NOMO-1 (cell line): Measurements from ENCODE around the gene UCK2.
A peak's percentile ranks its signal among the peaks of the same experiment; 100 is the strongest.

Source experiments
- DNase-seq, 2 experiments: peaks; one replicate each; lab custom pipeline; 2025; ENCODE audit not compliant: unreplicated experiment in 2 of 2; lab: John Stamatoyannopoulos, UW

The UCK2 gene

GRCh38 chr1:165854101-165854845 lies 26.9 kb downstream of the UCK2 start:
- peak; percentile 46 to 77 for DNase-seq

DNA sequence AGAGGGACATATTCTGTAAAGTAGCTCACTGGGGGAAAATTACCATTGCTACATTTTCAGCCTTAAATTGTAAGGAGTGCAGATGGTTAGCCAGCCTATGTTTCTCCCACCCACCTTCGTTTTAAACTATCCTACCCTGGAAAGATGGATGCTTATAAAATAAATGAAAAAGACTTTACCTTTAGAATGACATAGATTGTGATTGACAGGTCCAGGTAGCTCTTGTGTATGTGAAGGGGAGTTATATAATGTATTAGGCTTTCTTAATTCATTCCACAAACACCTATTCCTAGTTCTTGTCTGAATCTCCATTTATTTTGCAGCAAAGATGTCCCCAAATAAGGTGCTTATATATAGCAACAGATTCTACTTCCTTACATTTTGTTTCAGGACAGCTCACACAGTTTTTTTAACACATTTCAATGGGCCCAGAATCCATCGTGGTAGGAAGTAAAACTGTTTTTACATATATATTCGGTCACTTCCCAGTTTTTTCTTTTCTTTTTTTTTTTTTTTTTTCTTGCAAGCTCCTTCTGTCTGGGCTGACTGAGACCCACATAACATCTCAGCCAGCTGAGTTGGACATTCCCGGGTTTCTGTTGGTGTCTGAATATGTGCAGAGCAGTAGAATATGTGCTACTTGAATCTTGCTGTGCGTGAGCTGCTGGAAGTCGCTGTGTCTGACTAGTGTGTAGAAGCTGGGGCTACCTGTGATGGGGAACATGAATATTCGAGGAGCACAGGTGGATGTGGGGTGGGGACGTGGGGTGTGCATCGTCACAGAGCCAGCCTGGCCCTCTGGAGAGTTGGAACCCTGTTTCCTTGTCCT lies 27.8 kb downstream of the UCK2 start:
- peak; percentile 56 to 63 for DNase-seq

DNA sequence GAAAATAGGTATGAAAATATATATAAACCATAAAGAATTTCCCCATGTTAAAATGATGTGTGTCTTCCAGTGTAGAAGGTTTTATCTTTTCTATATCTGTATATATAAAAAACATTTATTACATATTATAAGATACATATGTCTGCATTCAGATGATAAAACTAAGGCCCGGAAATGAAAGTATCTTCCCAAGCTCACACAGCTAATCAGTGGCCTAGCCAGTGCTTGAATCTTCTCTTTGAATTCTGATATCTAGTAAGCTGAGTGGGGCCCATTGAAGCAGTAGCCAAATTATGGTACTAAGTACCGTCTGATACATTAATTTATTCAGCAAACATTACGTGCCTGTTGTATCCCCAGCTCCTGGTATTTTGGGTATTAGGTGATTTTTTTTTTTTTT lies 28.6 kb downstream of the UCK2 start:
- DNase-seq, result no peak

DNA sequence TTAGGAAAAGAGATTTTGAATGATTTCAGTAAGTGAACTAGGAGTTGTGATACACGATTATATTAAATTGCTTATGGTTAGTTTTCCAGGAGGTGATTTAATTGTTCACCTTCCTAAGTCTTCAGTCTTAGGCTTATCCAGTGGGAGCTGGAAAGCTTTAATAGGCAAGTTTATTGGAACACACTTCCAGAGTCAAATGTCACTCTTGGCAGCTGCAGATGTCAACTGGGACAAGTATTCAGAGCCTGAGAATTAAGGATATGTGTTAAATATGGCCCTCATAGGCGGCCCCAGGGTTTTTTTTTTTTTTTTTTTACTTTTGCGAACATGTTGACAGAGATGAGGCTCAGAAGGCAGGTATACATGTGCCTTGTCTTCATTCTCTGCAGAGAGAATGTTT lies 29.2 kb downstream of the UCK2 start:
- DNase-seq, result no peak

DNA sequence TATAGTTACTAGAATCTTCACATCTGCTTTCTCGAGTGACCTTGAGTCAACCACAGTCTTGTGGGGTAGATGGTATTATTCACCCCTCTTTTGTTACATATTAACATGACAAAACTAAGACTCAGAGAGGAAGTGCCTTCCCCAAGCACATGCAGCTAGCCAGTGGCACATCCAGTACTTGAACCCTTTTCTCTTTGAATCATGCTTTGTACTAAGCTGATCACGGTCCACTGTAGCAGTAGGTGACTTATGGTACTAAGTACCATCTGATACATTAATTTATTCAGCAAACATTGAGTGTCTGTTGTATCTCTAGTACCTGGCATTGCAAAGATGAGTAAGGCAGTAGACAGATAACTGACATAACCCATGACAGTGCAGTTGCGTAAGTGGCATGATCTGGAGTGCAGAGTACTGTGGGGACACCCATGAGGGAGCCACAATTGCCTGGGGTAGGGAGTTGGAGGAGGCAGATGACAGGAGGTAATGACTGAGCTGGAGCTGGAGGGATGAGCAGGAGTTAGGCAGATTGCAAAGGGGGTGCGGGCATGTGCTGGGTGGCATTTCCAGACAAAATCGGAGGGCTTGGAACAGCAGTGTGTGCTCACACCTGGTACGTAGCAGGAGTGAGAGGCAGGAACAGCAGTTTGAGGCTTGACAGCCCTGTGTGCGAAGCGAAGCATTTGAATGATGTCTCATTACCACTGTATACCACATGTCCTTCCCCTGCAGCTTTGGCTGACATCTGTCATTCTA lies 29.8 kb downstream of the UCK2 start:
- peak; percentile 50 to 84 for DNase-seq

DNA sequence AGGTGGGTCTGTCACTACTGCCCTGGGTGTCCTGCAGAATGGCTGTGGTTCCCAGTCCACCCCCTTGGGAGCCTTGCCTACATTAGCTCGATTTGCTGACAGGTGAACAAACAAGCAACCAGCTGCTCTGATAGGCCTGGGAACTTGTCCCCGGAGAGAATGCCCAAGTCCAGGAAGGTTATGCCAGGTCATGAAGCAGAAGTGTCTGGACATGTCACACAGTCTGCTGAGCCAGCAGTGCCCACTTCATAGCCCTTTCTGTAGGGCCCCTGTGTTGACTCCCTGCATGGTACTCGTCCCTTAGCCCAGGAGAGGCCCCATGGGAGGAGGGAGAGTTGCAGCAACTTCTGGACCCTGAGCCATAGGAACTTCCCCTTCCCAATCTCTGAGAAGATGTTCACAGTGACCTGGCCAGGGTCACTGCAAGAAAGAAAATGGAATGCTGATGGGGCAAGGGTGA lies 31.0 kb downstream of the UCK2 start:
- no peak for DNase-seq

DNA sequence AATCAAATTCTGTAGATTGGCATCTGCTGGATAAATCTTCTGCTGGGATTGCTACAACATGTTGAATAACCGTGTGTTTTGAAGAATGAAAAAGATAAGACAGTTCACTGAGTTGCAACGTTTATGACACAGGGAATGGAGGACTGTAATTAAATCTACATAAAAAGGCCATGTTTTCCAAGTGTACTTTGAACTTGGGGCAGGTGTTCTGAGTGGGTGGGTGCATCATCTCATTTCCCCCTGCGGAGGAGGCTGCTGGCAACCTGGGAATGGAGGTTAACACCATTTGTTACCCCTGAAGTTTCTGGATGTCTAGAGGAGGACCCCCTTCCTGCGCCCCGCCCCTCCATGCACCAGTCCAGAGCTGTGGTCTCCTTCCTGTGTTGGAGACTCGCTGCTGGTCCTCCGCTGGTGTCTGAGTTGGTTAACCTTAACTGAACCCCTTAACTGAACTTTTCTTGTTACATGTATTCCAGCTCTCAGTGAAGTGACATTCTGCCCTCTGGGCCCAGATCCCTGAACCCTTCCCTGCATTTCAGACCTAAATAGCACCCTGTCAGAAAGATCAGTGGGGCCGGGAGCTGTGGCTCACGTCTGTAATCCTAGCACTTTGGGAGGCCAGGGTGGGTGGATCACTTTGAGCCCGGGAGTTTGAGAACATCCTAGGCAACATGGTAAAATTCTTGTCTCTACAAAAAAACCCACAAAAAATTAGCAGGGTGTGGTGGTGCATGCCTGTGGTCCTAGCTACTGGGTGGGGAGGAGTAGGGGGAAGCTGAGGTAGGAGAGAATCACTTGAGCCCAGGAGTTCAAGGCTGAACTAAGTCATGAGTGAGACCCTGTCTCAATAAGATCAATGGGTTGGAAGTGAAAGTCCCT lies 31.8 kb downstream of the UCK2 start:
- no peak for DNase-seq

DNA sequence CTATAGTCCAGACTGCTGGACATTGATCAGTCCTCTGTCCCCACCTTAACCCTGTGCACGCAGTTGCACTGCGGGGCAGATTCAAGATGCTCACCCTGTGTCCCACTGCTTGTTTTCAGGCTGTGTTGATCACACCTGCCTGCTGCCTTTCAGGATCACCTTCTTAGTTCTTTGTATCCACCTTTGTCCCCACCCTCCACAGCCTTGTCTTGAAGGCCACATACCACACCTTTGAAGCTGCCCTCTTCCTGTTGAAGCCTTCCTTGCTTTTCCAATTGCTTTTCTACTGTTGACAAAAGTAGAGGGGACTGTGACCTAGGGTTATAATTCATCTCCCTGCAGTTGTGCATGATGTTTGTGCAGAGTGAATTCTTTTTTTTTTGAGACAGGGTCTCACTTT lies 32.7 kb downstream of the UCK2 start:
- no peak for DNase-seq

- no peak for DNase-seq
Observed at GRCh38 chr1:165861911-165862310, 34.5 kb downstream of the UCK2 start.

GRCh38 chr1:165862448-165862847 lies 35.0 kb downstream of the UCK2 start:
- DNase-seq, result no peak

DNA sequence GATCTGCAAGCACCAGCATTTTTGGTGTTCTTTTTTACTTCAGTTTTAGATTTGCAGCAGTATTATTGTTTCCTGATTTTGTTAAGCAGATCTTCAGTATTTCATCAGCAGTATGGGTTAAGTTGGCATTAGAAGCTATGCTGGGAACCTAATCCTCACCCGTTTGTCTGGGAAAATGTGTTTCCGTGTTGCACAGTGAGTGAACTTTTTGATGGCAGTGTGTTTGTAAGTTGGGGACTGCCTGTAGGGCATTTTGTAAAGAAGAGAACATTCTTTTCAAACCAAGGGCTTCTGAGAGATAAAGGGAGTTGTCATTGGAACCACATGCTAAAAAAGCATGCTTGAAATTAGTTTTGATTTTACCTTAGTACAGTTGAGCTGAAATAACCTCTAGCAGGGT lies 35.9 kb downstream of the UCK2 start:
- no peak for DNase-seq

- no peak for DNase-seq
Observed at GRCh38 chr1:165865633-165866340, 38.4 kb downstream of the UCK2 start.

DNA sequence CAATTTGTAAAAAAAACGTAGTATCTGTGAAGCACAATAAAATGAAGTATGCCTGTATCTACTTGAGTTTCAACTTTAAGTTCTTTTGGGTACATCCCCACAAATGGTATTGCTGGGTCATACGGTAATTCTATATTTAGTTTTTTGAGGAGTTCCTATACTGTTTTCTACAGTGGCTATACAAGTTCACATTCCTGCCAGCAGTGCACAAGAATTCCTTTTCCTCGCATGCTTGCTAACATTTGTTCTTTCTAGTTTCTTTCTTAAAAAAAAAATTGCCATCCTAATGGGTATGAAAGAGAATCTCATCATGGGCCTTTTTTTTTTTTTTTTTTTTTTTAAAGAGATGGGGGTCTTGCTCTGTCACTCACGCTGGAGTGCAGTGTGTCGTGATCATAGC lies 41.9 kb downstream of the UCK2 start:
- no peak for DNase-seq

- peak; percentile 86 to 94 for DNase-seq
Observed at GRCh38 chr1:165871311-165872067, 44.1 kb downstream of the UCK2 start.

DNA sequence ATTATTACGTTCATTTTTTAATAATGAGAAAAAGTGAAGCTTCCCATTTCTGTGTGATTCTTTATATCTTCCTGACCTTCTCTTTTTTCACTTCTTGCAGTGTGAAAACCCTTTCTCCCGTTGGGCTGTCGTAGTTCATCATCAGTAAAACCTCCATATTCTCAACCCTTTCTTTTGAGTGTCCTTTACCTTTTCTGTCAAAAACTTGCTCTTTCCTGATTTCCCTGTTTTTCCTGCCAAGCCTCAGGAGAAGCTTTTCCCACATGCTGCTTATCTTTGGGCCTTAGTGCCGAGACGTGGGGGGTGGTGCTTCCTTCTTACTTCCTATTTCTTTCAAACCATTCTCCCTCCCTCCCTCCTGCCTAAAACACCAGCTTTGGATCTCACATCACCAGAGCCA lies 46.1 kb downstream of the UCK2 start:
- no peak for DNase-seq

- no peak for DNase-seq
Observed at GRCh38 chr1:165874643-165875042, 47.2 kb downstream of the UCK2 start.

DNA sequence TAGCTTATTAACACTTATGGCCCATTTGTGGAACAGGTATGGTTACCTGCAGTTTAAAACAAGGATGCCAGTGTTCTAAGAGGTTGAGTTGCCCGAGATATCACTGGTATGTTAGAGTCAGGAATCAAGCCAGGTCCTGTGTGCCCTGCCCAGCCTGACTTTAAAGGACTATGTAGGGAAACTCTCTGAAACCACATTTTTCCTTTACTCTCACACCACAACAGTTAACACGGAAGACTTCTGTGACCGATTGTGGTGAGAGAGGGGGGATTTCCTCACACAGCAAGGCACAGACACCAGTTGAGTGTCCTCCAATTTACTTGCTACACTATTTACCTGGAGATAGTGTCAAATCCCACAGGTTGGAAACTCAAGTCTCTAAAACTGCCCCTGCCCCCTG lies 47.8 kb downstream of the UCK2 start:
- no peak for DNase-seq

DNA sequence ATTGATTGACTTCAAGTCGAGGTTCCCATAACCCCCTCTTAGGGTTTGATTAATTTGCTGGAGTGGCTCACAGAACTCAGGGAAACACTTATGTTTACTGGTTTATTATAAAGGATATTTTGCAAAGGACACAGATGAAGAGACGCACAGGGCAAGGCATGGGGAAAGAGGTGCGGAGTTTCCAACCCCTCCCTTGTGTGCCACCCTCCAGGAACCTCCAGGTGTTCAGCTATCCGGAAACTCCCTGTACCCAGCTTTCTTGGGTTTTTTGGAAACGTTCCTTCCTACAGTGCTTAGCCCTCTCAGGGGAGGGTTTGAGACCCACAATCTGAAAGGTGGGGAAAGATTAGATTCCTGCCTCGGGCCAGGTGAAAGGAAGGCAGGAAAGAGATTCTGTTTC lies 48.2 kb downstream of the UCK2 start:
- no peak for DNase-seq

DNA sequence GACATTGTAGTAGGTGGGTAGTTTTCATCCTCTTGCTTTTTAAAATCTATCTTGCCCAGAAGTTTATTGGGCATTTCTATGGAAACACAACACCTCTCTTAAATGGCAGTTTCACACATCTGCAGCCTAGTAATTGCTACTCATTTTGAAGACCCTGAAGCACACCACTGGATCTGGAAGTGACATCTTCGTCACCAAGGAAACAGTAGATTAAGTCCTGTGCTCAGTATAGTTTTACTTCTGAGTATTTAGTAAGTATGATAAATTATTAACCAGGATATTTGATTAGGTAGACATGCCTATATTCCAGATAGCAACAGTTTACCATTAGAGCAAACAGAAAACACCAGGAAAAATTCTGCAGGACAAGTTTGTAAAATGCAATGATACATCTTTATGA lies 48.7 kb downstream of the UCK2 start:
- DNase-seq, result no peak
